ENCODE results near the gene SPIN3. TPM values are rescaled to one million over a fixed set of nuclear protein-coding genes. Genes with fewer than 3 reads are reported as not detected.

SPIN3 gene
- total RNA-seq, 6 experiments from 2014 or later, result 5.7 to 6.9 (median 6.5) TPM

Other genes starting within 250 kb of the SPIN3 start
- 1 to 10 TPM; 1.7 to 5.9 (median 4.3) TPM for gene SPIN2B, start 126.0 kb upstream of the SPIN3 start, total RNA-seq
- under 1 TPM in 4 of 6 experiments, not detected in 2; 0.21 to 0.46 (median 0.34) TPM for gene SPIN2A, start 141.9 kb upstream of the SPIN3 start, total RNA-seq

All from right lobe of liver (tissue), 5 donors.